HEK293 (cell line): ENCODE data around the gene AGAP1.

Source experiments
- CTCF ChIP-seq: fragments of 450-650 bp; formaldehyde crosslinking; IDR thresholded peaks from 2 replicates; pipeline ENCODE4 v1.5.1; 2016; ENCODE audit warnings: missing biosample characterization, missing genetic modification characterization
- HOXA7 ChIP-seq: sonication (generic); formaldehyde crosslinking; IDR thresholded peaks from 2 replicates; pipeline ENCODE4 v1.8.1; 2022; ENCODE audit warnings: missing genetic modification reagents, borderline replicate concordance
- IKZF3 ChIP-seq: fragments of 450-650 bp; IDR thresholded peaks from 2 replicates; pipeline ENCODE4 v1.5.0; 2018; ENCODE audit warnings: missing biosample characterization, mild to moderate bottlenecking, missing genetic modification characterization, moderate library complexity
- REST ChIP-seq: fragments of 450-650 bp; formaldehyde crosslinking; IDR thresholded peaks from 2 replicates; pipeline ENCODE4 v1.5.1; 2016; ENCODE audit warnings: missing biosample characterization, missing genetic modification characterization
- WT1 ChIP-seq: fragments of 450-650 bp; formaldehyde crosslinking; IDR thresholded peaks from 2 replicates; pipeline ENCODE4 v1.5.1; 2016; ENCODE audit warnings: missing biosample characterization, missing genetic modification characterization
- ZBTB21 ChIP-seq: fragments of 450-650 bp; formaldehyde crosslinking; IDR thresholded peaks from 2 replicates; pipeline ENCODE4 v1.5.1; 2017; ENCODE audit warnings: missing biosample characterization, missing genetic modification characterization
- ZBTB48 ChIP-seq: fragments of 450-650 bp; formaldehyde crosslinking; IDR thresholded peaks from 2 replicates; pipeline ENCODE4 v1.5.1; 2016; ENCODE audit warnings: missing biosample characterization, missing genetic modification characterization
- ZNF23 ChIP-seq: fragments of 450-650 bp; formaldehyde crosslinking; IDR thresholded peaks from 2 replicates; pipeline ENCODE4 v1.5.1; 2016; ENCODE audit warnings: missing biosample characterization, missing genetic modification characterization, borderline replicate concordance
- ZNF302 ChIP-seq: fragments of 450-650 bp; formaldehyde crosslinking; IDR thresholded peaks from 2 replicates; pipeline ENCODE4 v1.5.1; 2016; ENCODE audit warnings: missing biosample characterization, missing genetic modification characterization, low read depth
- ZNF398 ChIP-seq: fragments of 450-650 bp; formaldehyde crosslinking; IDR thresholded peaks from 2 replicates; pipeline ENCODE4 v1.5.1; 2017; ENCODE audit warnings: missing biosample characterization, missing genetic modification characterization
- ZNF629 ChIP-seq: fragments of 450-650 bp; formaldehyde crosslinking; IDR thresholded peaks from 2 replicates; pipeline ENCODE4 v1.5.1; 2017; ENCODE audit warnings: missing biosample characterization, missing genetic modification characterization
- ZNF645 ChIP-seq: fragments of 450-650 bp; formaldehyde crosslinking; IDR thresholded peaks from 2 replicates; pipeline ENCODE4; 2016; ENCODE audit warnings: missing biosample characterization, missing genetic modification characterization
- ZNF777 ChIP-seq: fragments of 450-650 bp; formaldehyde crosslinking; IDR thresholded peaks from 2 replicates; pipeline ENCODE4 v1.5.1; 2017; ENCODE audit warnings: missing biosample characterization, missing genetic modification characterization, borderline replicate concordance

GRCh38 chr2:235845245-235845644, 351.4 kb downstream of the AGAP1 start:
- TF ChIP-seq ZNF398 (tag by site-specific recombination): no peak
- no peak for TF ChIP-seq ZNF777 (tag by site-specific recombination)
- no peak for TF ChIP-seq ZNF23
- TF ChIP-seq CTCF (tag by site-specific recombination): no peak
- TF ChIP-seq ZNF302: no peak
- no peak for TF ChIP-seq WT1 (tag by site-specific recombination)
- TF ChIP-seq ZBTB48 (tag by site-specific recombination): no peak
- TF ChIP-seq ZNF645 (tag by site-specific recombination): no peak
- TF ChIP-seq ZNF629 (tag by site-specific recombination): no peak
- no peak for TF ChIP-seq ZBTB21 (tag by site-specific recombination)
- TF ChIP-seq REST (tag by site-specific recombination): no peak
- TF ChIP-seq IKZF3 (tag by site-specific recombination): no peak
- no peak for TF ChIP-seq HOXA7 (CRISPR knock-in tag)
